ENCODE results near the gene FICD. TPM values are rescaled to one million over a fixed set of nuclear protein-coding genes. Genes with fewer than 3 reads are reported as not detected.

The FICD gene
- polyA plus RNA-seq, 2 donors = 1.1 TPM

DNA sequence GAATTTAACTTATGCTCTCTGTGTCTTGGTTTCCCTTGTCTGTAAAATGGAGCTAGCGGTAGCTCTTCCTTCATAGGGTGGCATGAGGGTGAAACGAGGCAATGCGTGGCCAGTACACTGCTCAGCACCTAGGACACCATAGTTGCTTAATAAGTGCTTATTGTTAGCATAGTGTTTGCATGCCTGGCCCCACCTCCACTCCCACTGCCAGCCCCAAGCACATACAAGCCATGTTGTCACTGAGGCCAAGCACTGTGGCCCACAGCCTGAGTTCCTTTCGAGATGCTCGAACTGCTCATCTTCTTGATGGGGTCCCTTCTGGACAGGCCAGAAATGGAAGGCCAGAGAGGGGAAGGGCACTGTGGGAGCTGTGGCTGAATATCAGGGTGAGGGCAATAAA, 839 bp downstream of the FICD start:
- peaks cover 6 to 13% of the 10 kb centered on the region in 2 donors for H3K4me1 ChIP-seq (ENCODE audit: control insufficient read depth in 2 of 2, insufficient read depth in 2 of 2, low read length in 1 of 2)
- H3K4me3 ChIP-seq (ENCODE audit: low read depth in 1 of 2, low read length in 2 of 2) = peak overlapping the region; percentile 74 to 86
- H3K27me3 ChIP-seq (ENCODE audit: control insufficient read depth in 1 of 2, insufficient read depth in 2 of 2, low read length in 2 of 2) = no peaks in the 10 kb centered on the region
- peak overlapping the region in 1 of 2 donors; percentile 80 for H3K27ac ChIP-seq (ENCODE audit: low read depth in 2 of 2, low read length in 1 of 2)
- 58 to 61% methylated on average over 5 of the region's 5 CpGs for WGBS, 2 donors
- H3K36me3 ChIP-seq (ENCODE audit: control insufficient read depth in 2 of 2, insufficient read depth in 2 of 2, low read length in 1 of 2) = peaks cover 5 to 23% of the 10 kb centered on the region in 2 donors
- no peaks in the 10 kb centered on the region for H3K9me3 ChIP-seq (ENCODE audit: control insufficient read depth in 2 of 2, insufficient read depth in 1 of 2, low read depth in 1 of 2, low read length in 1 of 2)

- Histone ChIP-seq H3K27me3 (ENCODE audit: control insufficient read depth in 1 of 2, insufficient read depth in 2 of 2, low read length in 2 of 2) (no peaks in the 10 kb centered on the region), H3K36me3 (ENCODE audit: control insufficient read depth in 2 of 2, insufficient read depth in 2 of 2, low read length in 1 of 2) (peaks cover 5 to 27% of the 10 kb centered on the region in 2 donors), H3K27ac (ENCODE audit: low read depth in 2 of 2, low read length in 1 of 2) (no peak overlapping the region), H3K4me3 (ENCODE audit: low read depth in 1 of 2, low read length in 2 of 2) (no peak overlapping the region), H3K9me3 (ENCODE audit: control insufficient read depth in 2 of 2, insufficient read depth in 1 of 2, low read depth in 1 of 2, low read length in 1 of 2) (no peaks in the 10 kb centered on the region), H3K4me1 (ENCODE audit: control insufficient read depth in 2 of 2, insufficient read depth in 2 of 2, low read length in 1 of 2) (peaks cover 6 to 13% of the 10 kb centered on the region in 2 donors)
- 86 to 87% methylated on average over 23 of the region's 23 CpGs for WGBS, 2 donors
Measured at GRCh38 chr12:108516511-108517275, 1.6 kb downstream of the FICD start.

DNA sequence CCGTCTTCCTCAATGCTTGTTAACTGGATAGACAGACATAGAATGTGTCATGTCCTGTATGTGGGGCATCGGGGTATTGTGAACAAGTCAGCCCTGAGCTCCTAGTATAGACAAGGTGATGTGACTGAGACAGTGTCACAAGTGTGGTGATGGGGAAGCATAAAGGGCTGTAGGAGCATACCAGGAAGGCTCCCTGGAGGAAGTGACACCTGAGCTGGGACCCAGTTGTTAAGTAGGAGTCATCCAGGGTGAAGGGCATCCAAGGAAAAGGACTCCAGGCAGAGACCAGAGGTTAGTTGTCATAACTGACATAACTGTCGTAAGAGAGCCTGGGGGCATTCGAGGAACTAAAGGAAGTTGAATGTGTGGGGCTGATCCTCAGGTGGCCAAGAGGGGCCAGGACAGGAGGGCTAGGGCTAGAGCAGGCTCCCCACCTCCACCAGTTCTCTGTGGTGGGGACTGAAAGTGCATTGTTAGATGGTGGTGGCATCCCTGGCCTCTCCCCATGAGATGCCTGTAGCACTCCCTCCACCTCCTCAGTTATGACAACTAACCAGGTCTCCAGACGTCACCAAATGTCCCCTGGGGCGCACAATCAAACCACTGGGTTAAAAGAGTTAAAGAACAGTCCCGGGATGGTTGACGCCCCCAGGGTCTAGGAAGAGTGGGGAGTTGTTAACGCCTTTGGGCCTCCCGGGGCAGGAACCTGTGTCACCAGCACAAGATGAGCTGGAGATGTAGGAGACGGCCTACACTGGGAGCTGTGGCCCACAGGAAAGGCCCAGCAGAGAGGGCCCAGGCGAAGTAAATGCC, 2.4 kb downstream of the FICD start:
- no peaks in the 10 kb centered on the region for H3K27me3 ChIP-seq (ENCODE audit: control insufficient read depth in 1 of 2, insufficient read depth in 2 of 2, low read length in 2 of 2)
- WGBS, 2 donors = 83 to 86% methylated on average over 12 of the region's 12 CpGs
- H3K36me3 ChIP-seq (ENCODE audit: control insufficient read depth in 2 of 2, insufficient read depth in 2 of 2, low read length in 1 of 2) = peaks cover 5 to 28% of the 10 kb centered on the region in 2 donors
- H3K9me3 ChIP-seq (ENCODE audit: control insufficient read depth in 2 of 2, insufficient read depth in 1 of 2, low read depth in 1 of 2, low read length in 1 of 2) = no peaks in the 10 kb centered on the region
- no peak overlapping the region for H3K4me3 ChIP-seq (ENCODE audit: low read depth in 1 of 2, low read length in 2 of 2)
- H3K27ac ChIP-seq (ENCODE audit: low read depth in 2 of 2, low read length in 1 of 2) = no peak overlapping the region
- H3K4me1 ChIP-seq (ENCODE audit: control insufficient read depth in 2 of 2, insufficient read depth in 2 of 2, low read length in 1 of 2) = peaks cover 6 to 13% of the 10 kb centered on the region in 2 donors

DNA sequence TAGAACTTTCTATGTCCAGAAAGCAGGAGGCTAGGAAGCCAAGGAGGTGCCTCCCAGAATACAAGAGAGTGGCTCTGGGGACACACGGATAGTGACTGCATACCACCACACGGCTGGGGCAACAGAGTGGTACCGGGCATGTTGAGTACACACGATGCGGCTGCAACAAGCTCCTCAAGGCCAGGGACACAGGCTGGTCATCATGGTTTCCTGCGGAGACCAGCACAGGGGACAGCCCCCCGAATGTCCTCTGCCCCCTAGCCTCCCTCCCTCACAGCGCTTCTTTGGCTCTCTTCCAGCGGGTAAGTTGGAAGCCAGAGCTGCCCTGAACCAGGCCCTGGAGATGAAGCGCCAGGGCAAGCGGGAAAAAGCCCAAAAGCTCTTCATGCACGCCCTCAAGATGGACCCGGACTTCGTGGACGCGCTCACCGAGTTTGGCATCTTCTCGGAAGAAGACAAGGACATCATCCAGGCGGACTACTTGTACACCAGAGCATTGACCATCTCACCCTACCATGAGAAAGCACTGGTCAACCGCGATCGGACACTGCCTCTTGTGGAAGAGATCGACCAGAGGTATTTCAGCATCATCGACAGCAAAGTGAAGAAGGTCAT, 3.1 kb downstream of the FICD start:
- H3K4me3 ChIP-seq (ENCODE audit: low read depth in 1 of 2, low read length in 2 of 2) = no peak overlapping the region
- H3K36me3 ChIP-seq (ENCODE audit: control insufficient read depth in 2 of 2, insufficient read depth in 2 of 2, low read length in 1 of 2) = peaks cover 7 to 31% of the 10 kb centered on the region in 2 donors
- 94 to 95% methylated on average over 22 to 24 of the region's 24 CpGs for WGBS, 2 donors
- no peaks in the 10 kb centered on the region for H3K9me3 ChIP-seq (ENCODE audit: control insufficient read depth in 2 of 2, insufficient read depth in 1 of 2, low read depth in 1 of 2, low read length in 1 of 2)
- H3K27ac ChIP-seq (ENCODE audit: low read depth in 2 of 2, low read length in 1 of 2) = no peak overlapping the region
- H3K4me1 ChIP-seq (ENCODE audit: control insufficient read depth in 2 of 2, insufficient read depth in 2 of 2, low read length in 1 of 2) = peaks cover 6 to 13% of the 10 kb centered on the region in 2 donors
- no peaks in the 10 kb centered on the region for H3K27me3 ChIP-seq (ENCODE audit: control insufficient read depth in 1 of 2, insufficient read depth in 2 of 2, low read length in 2 of 2)

- Histone ChIP-seq H3K27ac (ENCODE audit: low read depth in 2 of 2, low read length in 1 of 2) (no peak overlapping the region), H3K9me3 (ENCODE audit: control insufficient read depth in 2 of 2, insufficient read depth in 1 of 2, low read depth in 1 of 2, low read length in 1 of 2) (no peaks in the 10 kb centered on the region), H3K27me3 (ENCODE audit: control insufficient read depth in 1 of 2, insufficient read depth in 2 of 2, low read length in 2 of 2) (no peaks in the 10 kb centered on the region), H3K36me3 (ENCODE audit: control insufficient read depth in 2 of 2, insufficient read depth in 2 of 2, low read length in 1 of 2) (peaks cover 12 to 37% of the 10 kb centered on the region in 2 donors), H3K4me1 (ENCODE audit: control insufficient read depth in 2 of 2, insufficient read depth in 2 of 2, low read length in 1 of 2) (peaks cover 6 to 13% of the 10 kb centered on the region in 2 donors), H3K4me3 (ENCODE audit: low read depth in 1 of 2, low read length in 2 of 2) (no peak overlapping the region)
- WGBS, 2 donors = 92 to 93% methylated on average over 39 of the region's 39 CpGs
Measured at GRCh38 chr12:108518716-108519496, 3.8 kb downstream of the FICD start.

DNA sequence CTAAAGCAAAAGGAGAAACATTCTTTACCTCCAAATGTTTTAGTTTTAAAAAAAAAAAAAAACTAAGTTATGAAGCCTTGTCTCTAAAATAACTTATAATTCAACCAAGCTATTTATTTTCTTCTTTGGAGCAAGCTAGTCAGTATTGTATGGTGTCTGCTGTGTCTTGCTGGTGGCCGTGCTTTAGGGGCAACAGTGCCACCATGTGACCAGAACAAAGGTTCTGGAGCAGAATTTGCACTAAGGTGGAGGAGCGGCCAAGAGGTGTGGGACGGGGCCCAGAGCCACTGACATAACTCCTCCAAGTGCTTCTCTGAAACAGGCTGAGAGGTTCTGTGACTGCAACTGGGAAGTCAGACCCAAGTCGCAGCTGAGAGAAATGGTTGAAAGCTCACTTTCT, 4.5 kb downstream of the FICD start:
- H3K9me3 ChIP-seq (ENCODE audit: control insufficient read depth in 2 of 2, insufficient read depth in 1 of 2, low read depth in 1 of 2, low read length in 1 of 2) = no peaks in the 10 kb centered on the region
- H3K4me1 ChIP-seq (ENCODE audit: control insufficient read depth in 2 of 2, insufficient read depth in 2 of 2, low read length in 1 of 2) = peaks cover 6 to 13% of the 10 kb centered on the region in 2 donors
- H3K27me3 ChIP-seq (ENCODE audit: control insufficient read depth in 1 of 2, insufficient read depth in 2 of 2, low read length in 2 of 2) = no peaks in the 10 kb centered on the region
- H3K36me3 ChIP-seq (ENCODE audit: control insufficient read depth in 2 of 2, insufficient read depth in 2 of 2, low read length in 1 of 2) = peaks cover 15 to 44% of the 10 kb centered on the region in 2 donors
- H3K27ac ChIP-seq (ENCODE audit: low read depth in 2 of 2, low read length in 1 of 2) = no peak overlapping the region
- no peak overlapping the region for H3K4me3 ChIP-seq (ENCODE audit: low read depth in 1 of 2, low read length in 2 of 2)
- 68 to 69% methylated on average over 4 of the region's 4 CpGs for WGBS, 2 donors

DNA sequence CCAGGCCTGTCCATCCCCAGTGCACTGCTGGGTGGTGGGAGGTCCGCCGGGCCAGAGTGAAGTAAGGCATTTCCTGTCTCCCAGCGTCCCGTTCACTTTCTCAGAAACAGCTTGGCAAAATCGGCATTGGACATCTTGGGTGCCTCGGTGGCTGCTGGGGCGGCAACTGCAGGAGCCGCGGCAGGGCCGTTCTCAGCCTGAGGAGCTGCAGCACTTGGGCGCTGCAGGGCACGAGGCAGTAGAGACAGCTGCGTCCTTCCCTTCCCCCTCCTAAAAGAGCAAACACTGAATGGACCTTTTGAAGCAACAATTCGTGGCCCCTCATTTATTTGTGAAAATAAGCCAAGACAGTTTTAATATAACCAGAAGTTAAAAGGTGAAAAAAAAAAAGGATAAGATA, 8.3 kb downstream of the FICD start:
- WGBS, 2 donors = 86 to 87% methylated on average over 14 of the region's 14 CpGs
- Histone ChIP-seq H3K36me3 (ENCODE audit: control insufficient read depth in 2 of 2, insufficient read depth in 2 of 2, low read length in 1 of 2) (peaks cover 26 to 64% of the 10 kb centered on the region in 2 donors), H3K27ac (ENCODE audit: low read depth in 2 of 2, low read length in 1 of 2) (no peak overlapping the region), H3K4me3 (ENCODE audit: low read depth in 1 of 2, low read length in 2 of 2) (no peak overlapping the region), H3K4me1 (ENCODE audit: control insufficient read depth in 2 of 2, insufficient read depth in 2 of 2, low read length in 1 of 2) (no peaks in the 10 kb centered on the region), H3K9me3 (ENCODE audit: control insufficient read depth in 2 of 2, insufficient read depth in 1 of 2, low read depth in 1 of 2, low read length in 1 of 2) (no peaks in the 10 kb centered on the region), H3K27me3 (ENCODE audit: control insufficient read depth in 1 of 2, insufficient read depth in 2 of 2, low read length in 2 of 2) (no peaks in the 10 kb centered on the region)

DNA sequence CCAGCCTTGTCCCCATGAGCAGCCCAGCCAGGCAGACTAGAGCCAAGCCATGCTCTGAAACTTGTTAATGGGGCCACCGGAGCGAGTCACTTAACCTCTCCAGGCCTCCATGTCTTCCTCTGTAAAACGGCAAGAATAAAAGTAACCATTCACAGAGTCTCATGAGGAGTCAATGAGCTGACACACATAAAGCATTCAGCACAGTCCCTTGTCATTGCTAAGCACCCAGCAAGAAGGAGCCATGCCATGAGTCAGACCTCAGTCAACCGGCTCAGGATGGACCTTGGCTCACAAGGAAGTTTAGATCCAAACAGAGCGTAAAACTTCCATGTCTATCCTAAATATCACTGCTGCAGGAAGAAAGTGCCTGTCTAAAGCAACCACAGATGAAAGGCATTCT, 10.6 kb downstream of the FICD start:
- Histone ChIP-seq H3K4me3 (ENCODE audit: low read depth in 1 of 2, low read length in 2 of 2) (no peak overlapping the region), H3K27ac (ENCODE audit: low read depth in 2 of 2, low read length in 1 of 2) (peak overlapping the region in 1 of 2 donors; percentile 13), H3K27me3 (ENCODE audit: control insufficient read depth in 1 of 2, insufficient read depth in 2 of 2, low read length in 2 of 2) (no peaks in the 10 kb centered on the region), H3K36me3 (ENCODE audit: control insufficient read depth in 2 of 2, insufficient read depth in 2 of 2, low read length in 1 of 2) (peaks cover 26 to 60% of the 10 kb centered on the region in 2 donors), H3K9me3 (ENCODE audit: control insufficient read depth in 2 of 2, insufficient read depth in 1 of 2, low read depth in 1 of 2, low read length in 1 of 2) (no peaks in the 10 kb centered on the region), H3K4me1 (ENCODE audit: control insufficient read depth in 2 of 2, insufficient read depth in 2 of 2, low read length in 1 of 2) (no peaks in the 10 kb centered on the region)
- 79 to 81% methylated on average over 5 of the region's 5 CpGs for WGBS, 2 donors

Data from esophagus (tissue), 2 donors.